ENCODE data around the gene APOBEC2.

The APOBEC2 gene

GRCh38 chr6:41050536-41050935, 2.5 kb upstream of the APOBEC2 start:
- Histone ChIP-seq H3K79me2 (ENCODE audit: insufficient read depth, low read depth) (no peaks in the 10 kb centered on the region), H3K4me3 (IDR thresholded peaks at IDR 0.05; ENCODE audit: insufficient read depth, low read depth, low read length) (no peak overlapping the region), H3K36me3 (ENCODE audit: insufficient read depth) (no peaks in the 10 kb centered on the region), H3K9ac (no peak overlapping the region), H2AFZ (ENCODE audit: low read depth) (no peak overlapping the region), H4K20me1 (ENCODE audit: insufficient read depth) (no peaks in the 10 kb centered on the region), H3K4me2 (no peak overlapping the region), H3K4me1 (ENCODE audit: low read depth, poor library complexity, severe bottlenecking) (peaks cover 4% of the 10 kb centered on the region), H3K27me3 (ENCODE audit: insufficient read depth, low read depth) (no peaks in the 10 kb centered on the region), H3K27ac (no peak overlapping the region)
- TF ChIP-seq, protein P1, sequence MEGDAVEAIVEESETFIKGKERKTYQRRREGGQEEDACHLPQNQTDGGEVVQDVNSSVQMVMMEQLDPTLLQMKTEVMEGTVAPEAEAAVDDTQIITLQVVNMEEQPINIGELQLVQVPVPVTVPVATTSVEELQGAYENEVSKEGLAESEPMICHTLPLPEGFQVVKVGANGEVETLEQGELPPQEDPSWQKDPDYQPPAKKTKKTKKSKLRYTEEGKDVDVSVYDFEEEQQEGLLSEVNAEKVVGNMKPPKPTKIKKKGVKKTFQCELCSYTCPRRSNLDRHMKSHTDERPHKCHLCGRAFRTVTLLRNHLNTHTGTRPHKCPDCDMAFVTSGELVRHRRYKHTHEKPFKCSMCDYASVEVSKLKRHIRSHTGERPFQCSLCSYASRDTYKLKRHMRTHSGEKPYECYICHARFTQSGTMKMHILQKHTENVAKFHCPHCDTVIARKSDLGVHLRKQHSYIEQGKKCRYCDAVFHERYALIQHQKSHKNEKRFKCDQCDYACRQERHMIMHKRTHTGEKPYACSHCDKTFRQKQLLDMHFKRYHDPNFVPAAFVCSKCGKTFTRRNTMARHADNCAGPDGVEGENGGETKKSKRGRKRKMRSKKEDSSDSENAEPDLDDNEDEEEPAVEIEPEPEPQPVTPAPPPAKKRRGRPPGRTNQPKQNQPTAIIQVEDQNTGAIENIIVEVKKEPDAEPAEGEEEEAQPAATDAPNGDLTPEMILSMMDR (conservative IDR thresholded peaks at IDR 0.05; ENCODE audit: low read depth, low read length): no peak

- H3K4me2 ChIP-seq: no peak overlapping the region
- no peaks in the 10 kb centered on the region for H3K79me2 ChIP-seq (ENCODE audit: insufficient read depth, low read depth)
Measured at GRCh38 chr6:41051873-41052272, 1.1 kb upstream of the APOBEC2 start.

GRCh38 chr6:41054511-41054910, 1.5 kb downstream of the APOBEC2 start:
- Histone ChIP-seq H3K9ac (no peak overlapping the region), H3K4me3 (IDR thresholded peaks at IDR 0.05; ENCODE audit: insufficient read depth, low read depth, low read length) (no peak overlapping the region), H3K36me3 (ENCODE audit: insufficient read depth) (no peaks in the 10 kb centered on the region), H3K4me1 (ENCODE audit: low read depth, poor library complexity, severe bottlenecking) (peaks cover 5% of the 10 kb centered on the region), H3K79me2 (ENCODE audit: insufficient read depth, low read depth) (no peaks in the 10 kb centered on the region), H3K27me3 (ENCODE audit: insufficient read depth, low read depth) (no peaks in the 10 kb centered on the region), H4K20me1 (ENCODE audit: insufficient read depth) (no peaks in the 10 kb centered on the region), H2AFZ (ENCODE audit: low read depth) (no peak overlapping the region), H3K4me2 (no peak overlapping the region), H3K27ac (no peak overlapping the region)
- TF ChIP-seq, protein P1 (conservative IDR thresholded peaks at IDR 0.05; ENCODE audit: low read depth, low read length): no peak

More at GRCh38 chr6:41051873-41052272, 1.1 kb upstream of the APOBEC2 start:
- Histone ChIP-seq H3K27me3 (ENCODE audit: insufficient read depth, low read depth) (no peaks in the 10 kb centered on the region), H3K4me1 (ENCODE audit: low read depth, poor library complexity, severe bottlenecking) (peaks cover 5% of the 10 kb centered on the region), H3K36me3 (ENCODE audit: insufficient read depth) (no peaks in the 10 kb centered on the region), H2AFZ (ENCODE audit: low read depth) (no peak overlapping the region), H3K4me3 (IDR thresholded peaks at IDR 0.05; ENCODE audit: insufficient read depth, low read depth, low read length) (no peak overlapping the region), H3K27ac (no peak overlapping the region), H4K20me1 (ENCODE audit: insufficient read depth) (no peaks in the 10 kb centered on the region), H3K9ac (no peak overlapping the region)
- TF ChIP-seq, protein P1 (conservative IDR thresholded peaks at IDR 0.05; ENCODE audit: low read depth, low read length): no peak

DNA sequence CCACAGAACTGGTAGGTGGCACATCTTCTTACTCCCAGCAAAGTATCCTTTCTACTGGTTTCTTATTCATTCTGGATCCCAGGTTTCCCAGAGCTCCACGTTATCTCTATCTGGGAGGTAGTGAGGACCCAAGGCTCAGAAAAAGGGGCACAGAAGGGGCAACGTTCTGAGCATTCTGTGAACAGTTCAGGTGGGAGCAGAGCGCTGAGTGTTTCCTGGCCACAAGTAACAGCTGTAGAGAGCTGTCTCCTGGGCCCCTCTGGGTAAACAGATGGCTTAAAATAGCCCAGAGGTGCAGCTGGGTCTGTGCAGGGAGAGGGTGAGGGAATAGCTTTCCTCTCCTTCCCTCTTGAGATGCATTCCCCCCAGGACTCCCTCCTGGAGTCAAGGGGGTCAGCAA, 2.1 kb downstream of the APOBEC2 start:
- H2AFZ ChIP-seq (ENCODE audit: low read depth): no peak overlapping the region
- H3K4me1 ChIP-seq (ENCODE audit: low read depth, poor library complexity, severe bottlenecking): peaks cover 5% of the 10 kb centered on the region
- H3K27me3 ChIP-seq (ENCODE audit: insufficient read depth, low read depth): no peaks in the 10 kb centered on the region
- no peak overlapping the region for H3K4me3 ChIP-seq (IDR thresholded peaks at IDR 0.05; ENCODE audit: insufficient read depth, low read depth, low read length)
- H3K4me2 ChIP-seq: no peak overlapping the region
- H3K36me3 ChIP-seq (ENCODE audit: insufficient read depth): no peaks in the 10 kb centered on the region
- H3K27ac ChIP-seq: no peak overlapping the region
- no peaks in the 10 kb centered on the region for H3K79me2 ChIP-seq (ENCODE audit: insufficient read depth, low read depth)
- no peak overlapping the region for H3K9ac ChIP-seq
- TF ChIP-seq, protein P1 (conservative IDR thresholded peaks at IDR 0.05; ENCODE audit: low read depth, low read length): no peak
- no peaks in the 10 kb centered on the region for H4K20me1 ChIP-seq (ENCODE audit: insufficient read depth)
